Suprapubic skin (tissue), 4 donors: Measurements from ENCODE around the gene CHST15. TPM values are rescaled to one million over a fixed set of nuclear protein-coding genes. Genes with fewer than 3 reads are reported as not detected.

Experiments used
- DNase-seq, 2 donors: peaks; one replicate each; pipeline ENCODE4 v3.0.0-alpha.2; 2019; ENCODE audit warnings: low spot score in 2 of 2
- H3K27ac ChIP-seq: fragments of 200-600 bp; sonication (generic); one replicate; pipeline ENCODE4 v1.5.1; 2019
- H3K27me3 ChIP-seq: fragments of 200-600 bp; sonication (generic); one replicate; pipeline ENCODE4 v1.5.1; 2019
- H3K36me3 ChIP-seq: fragments of 200-600 bp; sonication (generic); one replicate; pipeline ENCODE4 v1.5.1; 2019
- H3K4me1 ChIP-seq: fragments of 200-600 bp; sonication (generic); one replicate; pipeline ENCODE4 v1.5.1; 2019
- H3K4me3 ChIP-seq: fragments of 200-600 bp; sonication (generic); one replicate; pipeline ENCODE4 v1.5.1; 2019; ENCODE audit warnings: mild to moderate bottlenecking
- H3K9me3 ChIP-seq: fragments of 200-600 bp; sonication (generic); one replicate; pipeline ENCODE4 v1.5.1; 2019
- EP300 ChIP-seq: sonication (generic); formaldehyde crosslinking; IDR thresholded peaks from one replicate; pipeline ENCODE4 v1.6.1; 2017; ENCODE audit warnings: antibody characterized with exemption
- POLR2A ChIP-seq, 2 donors: fragments of 450-650 bp; IDR thresholded peaks; one replicate each; pipeline ENCODE4 v1.6.1; 2017; ENCODE audit warnings: antibody characterized with exemption in 2 of 2, mild to moderate bottlenecking in 2 of 2, moderate library complexity in 2 of 2
- POLR2AphosphoS5 ChIP-seq, 3 donors: sonication (generic); formaldehyde crosslinking; IDR thresholded peaks; one replicate each; pipeline ENCODE4 v1.6.1; 2017; ENCODE audit warnings: antibody characterized with exemption in 3 of 3
- WGBS: methylation state at CpG from one replicate; pipeline ENCODE4 v1.1.5; 2018; 5-methylcytosine and 5-hydroxymethylcytosine counted together
- total RNA-seq, 4 donors: library from RNA; depleted of rRNA; stranded (reverse); fragments of >200 nt; gene quantifications; one replicate each; pipeline ENCODE4 v1.1.0, GENCODE V29; 2016
- TF ChIP-seq, protein P1 (sequence below), 2 donors: fragments of 200-600 bp in 1 of 2; fragments of 450-650 bp in 1 of 2; sonication (generic) in 1 of 2; IDR thresholded peaks; one replicate each; pipeline ENCODE4 v1.5.1; 2016 to 2019; ENCODE audit warnings: antibody characterized with exemption in 2 of 2, mild to moderate bottlenecking in 1 of 2, moderate library complexity in 1 of 2

The CHST15 gene
- total RNA-seq, 4 donors from 2014 or later = 20.6 to 59.1 (median 22.8) TPM

DNA sequence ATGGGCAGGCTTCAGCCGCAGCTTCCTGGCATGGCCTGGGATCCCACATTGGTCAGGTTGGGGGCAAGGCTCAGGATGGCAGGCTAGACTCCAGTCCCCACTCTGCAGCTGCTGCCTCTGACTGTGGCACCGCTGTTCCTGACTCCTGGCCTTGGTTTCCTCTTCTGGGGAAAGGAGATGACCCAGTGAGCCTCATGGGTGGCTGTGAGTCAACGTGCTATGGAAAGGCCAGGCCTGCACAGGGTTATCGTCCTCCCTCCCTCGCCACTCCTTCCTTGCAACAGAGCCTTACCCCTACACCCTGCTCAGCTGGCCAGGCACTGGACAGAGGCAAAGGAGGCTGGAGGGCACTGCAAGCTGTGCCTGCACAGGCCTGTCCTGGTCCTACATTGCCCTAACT is 36.1 kb upstream of the CHST15 start:
- TF ChIP-seq POLR2A (IDR thresholded peaks at IDR 0.05) (no peak), POLR2AphosphoS5 (IDR thresholded peaks at IDR 0.05) (no peak), EP300 (no peak)
- TF ChIP-seq, protein P1, sequence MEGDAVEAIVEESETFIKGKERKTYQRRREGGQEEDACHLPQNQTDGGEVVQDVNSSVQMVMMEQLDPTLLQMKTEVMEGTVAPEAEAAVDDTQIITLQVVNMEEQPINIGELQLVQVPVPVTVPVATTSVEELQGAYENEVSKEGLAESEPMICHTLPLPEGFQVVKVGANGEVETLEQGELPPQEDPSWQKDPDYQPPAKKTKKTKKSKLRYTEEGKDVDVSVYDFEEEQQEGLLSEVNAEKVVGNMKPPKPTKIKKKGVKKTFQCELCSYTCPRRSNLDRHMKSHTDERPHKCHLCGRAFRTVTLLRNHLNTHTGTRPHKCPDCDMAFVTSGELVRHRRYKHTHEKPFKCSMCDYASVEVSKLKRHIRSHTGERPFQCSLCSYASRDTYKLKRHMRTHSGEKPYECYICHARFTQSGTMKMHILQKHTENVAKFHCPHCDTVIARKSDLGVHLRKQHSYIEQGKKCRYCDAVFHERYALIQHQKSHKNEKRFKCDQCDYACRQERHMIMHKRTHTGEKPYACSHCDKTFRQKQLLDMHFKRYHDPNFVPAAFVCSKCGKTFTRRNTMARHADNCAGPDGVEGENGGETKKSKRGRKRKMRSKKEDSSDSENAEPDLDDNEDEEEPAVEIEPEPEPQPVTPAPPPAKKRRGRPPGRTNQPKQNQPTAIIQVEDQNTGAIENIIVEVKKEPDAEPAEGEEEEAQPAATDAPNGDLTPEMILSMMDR (IDR thresholded peaks at IDR 0.05) = no peak
- Histone ChIP-seq H3K36me3 (no peaks in the 10 kb centered on the region), H3K4me1 (no peaks in the 10 kb centered on the region), H3K27me3 (no peaks in the 10 kb centered on the region), H3K27ac (no peak overlapping the region), H3K4me3 (no peak overlapping the region), H3K9me3 (no peaks in the 10 kb centered on the region)
- DNase-seq = no peak
- 100% methylated on average over 1 of the region's 5 CpGs for WGBS

DNA sequence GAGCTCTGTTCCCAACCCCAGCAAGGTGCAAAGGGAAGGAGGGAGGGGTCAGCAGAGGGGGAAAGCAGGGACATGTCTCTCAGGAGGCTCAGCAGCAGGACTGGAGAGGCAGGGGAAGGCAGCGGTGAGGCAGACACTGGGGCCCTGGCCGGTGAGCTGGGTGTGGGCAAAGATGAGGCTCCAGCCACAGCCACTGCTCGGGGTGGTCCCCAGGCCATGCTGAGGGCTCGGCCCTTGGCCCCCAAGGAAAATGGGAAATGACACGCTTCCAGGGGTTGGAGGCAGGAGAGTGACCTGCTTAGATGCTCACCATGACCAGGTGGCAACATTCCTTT is 35.4 kb upstream of the CHST15 start:
- WGBS = 90% methylated on average over 5 of the region's 5 CpGs
- H3K4me3 ChIP-seq = no peak overlapping the region

DNA sequence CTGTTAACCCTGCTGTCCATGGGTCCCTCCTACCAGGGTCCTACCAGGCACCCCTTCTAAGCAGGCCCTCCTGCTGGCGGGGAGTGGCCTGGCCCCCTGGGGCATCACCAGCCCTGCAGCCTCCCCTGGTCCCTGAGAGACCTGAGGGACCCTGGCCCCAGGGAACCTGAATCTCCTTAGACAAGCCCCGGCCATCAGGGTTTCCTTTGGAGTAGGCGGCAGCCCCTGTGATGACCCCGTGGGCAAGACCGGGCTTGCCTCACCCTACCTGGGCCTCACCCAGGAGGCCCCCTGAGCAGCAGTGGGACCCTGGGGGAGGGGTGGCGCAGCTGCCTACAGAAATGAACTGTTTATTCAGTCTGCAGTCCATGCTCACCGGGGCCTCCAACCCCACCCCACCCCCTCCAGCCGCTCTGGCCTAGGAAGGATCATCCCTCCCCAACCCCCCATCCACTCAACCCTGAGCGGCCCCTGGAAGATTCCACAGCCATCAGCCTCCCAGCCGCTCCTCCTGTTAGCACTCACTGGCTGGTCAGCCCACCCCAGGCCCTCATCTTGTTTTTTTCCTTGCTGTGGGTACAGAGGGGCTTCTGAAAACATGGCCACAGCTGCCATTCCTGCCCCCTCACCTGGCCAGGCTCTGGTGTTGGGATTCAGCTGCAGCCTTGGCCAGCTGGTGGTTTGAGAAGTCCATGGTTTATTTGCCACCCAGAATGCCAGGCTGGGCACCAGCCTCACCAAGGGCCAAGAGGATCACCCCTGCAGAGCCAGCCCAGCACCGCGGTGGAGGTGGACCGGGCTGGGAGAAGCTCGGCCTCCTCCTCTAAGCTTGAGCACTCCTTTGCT is 34.8 kb upstream of the CHST15 start:
- WGBS = 95% methylated on average over 9 of the region's 14 CpGs
- no peaks in the 10 kb centered on the region for H3K4me1 ChIP-seq
- no peak overlapping the region for H3K4me3 ChIP-seq
- H3K36me3 ChIP-seq = no peaks in the 10 kb centered on the region
- no peaks in the 10 kb centered on the region for H3K27me3 ChIP-seq
- no peaks in the 10 kb centered on the region for H3K9me3 ChIP-seq
- DNase-seq = no peak
- H3K27ac ChIP-seq = no peak overlapping the region
- TF ChIP-seq EP300 (no peak), POLR2AphosphoS5 (IDR thresholded peaks at IDR 0.05) (no peak), POLR2A (IDR thresholded peaks at IDR 0.05) (no peak)
- TF ChIP-seq, protein P1 (IDR thresholded peaks at IDR 0.05) = no peak

More for the DNA sequence above, 35.4 kb upstream of the CHST15 start:
- Histone ChIP-seq H3K27me3 (no peaks in the 10 kb centered on the region), H3K4me1 (no peaks in the 10 kb centered on the region), H3K9me3 (no peaks in the 10 kb centered on the region), H3K27ac (no peak overlapping the region), H3K36me3 (no peaks in the 10 kb centered on the region)
- TF ChIP-seq EP300 (no peak), POLR2A (IDR thresholded peaks at IDR 0.05) (no peak), POLR2AphosphoS5 (IDR thresholded peaks at IDR 0.05) (no peak)
- TF ChIP-seq, protein P1 (IDR thresholded peaks at IDR 0.05) = no peak
- no peak for DNase-seq

DNA sequence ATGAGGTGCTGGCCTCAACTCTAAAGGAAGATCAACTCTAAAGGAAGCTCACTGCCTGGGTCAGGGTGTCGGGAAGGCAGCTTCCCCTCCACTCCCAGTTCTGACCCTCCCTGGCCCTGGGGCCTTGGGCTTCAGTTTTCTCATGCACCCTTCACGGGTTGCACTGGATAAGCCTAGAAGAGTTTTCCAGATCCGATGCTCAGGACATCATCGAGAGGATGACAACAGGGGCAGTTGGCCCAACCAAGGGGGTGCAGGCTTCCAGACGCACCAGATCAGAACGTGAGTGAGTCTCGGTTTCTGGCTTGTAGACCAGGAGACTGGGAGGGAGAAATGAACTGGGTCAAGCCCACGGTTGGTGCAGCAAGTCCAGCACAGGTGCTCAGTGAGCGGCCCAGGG is 34.2 kb upstream of the CHST15 start:
- no peaks in the 10 kb centered on the region for H3K4me1 ChIP-seq
- DNase-seq = no peak
- no peaks in the 10 kb centered on the region for H3K36me3 ChIP-seq
- TF ChIP-seq EP300 (no peak), POLR2AphosphoS5 (IDR thresholded peaks at IDR 0.05) (no peak)
- TF ChIP-seq, protein P1 (IDR thresholded peaks at IDR 0.05) = no peak
- no peaks in the 10 kb centered on the region for H3K27me3 ChIP-seq
- H3K9me3 ChIP-seq = no peaks in the 10 kb centered on the region
- 84% methylated on average over 4 of the region's 9 CpGs for WGBS
- no peak overlapping the region for H3K27ac ChIP-seq
- H3K4me3 ChIP-seq = no peak overlapping the region

DNA sequence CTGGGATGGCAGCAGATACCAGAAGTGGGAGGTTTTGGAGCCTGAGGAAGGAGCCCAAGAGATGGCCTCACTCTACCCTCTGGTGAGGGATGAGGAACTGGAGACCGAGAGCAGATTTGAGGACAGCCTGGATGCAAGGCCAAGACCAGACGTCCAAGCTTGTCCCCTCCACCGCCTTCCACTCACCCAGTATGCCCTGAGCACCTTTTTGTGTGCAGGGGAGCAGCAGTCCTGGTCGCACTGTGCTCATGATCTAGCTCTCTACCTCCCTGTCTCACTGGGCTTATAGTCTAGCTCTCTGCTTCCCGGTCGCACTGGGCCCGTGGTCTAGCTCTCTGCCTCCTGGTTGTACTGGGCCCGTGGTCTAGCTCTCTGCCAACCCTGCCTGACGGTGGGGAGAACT is 33.6 kb upstream of the CHST15 start:
- TF ChIP-seq, protein P1 (IDR thresholded peaks at IDR 0.05) = no peak
- TF ChIP-seq EP300 (no peak), POLR2A (IDR thresholded peaks at IDR 0.05) (no peak), POLR2AphosphoS5 (IDR thresholded peaks at IDR 0.05) (no peak)
- WGBS = 98% methylated on average over 7 of the region's 9 CpGs
- Histone ChIP-seq H3K9me3 (no peaks in the 10 kb centered on the region), H3K36me3 (no peaks in the 10 kb centered on the region), H3K27ac (no peak overlapping the region), H3K27me3 (no peaks in the 10 kb centered on the region), H3K4me3 (no peak overlapping the region), H3K4me1 (no peaks in the 10 kb centered on the region)
- DNase-seq = no peak
